Heart left ventricle (tissue), 13 donors: ENCODE data around the gene DDX11.

Source experiments
- CTCF ChIP-seq, 12 donors: fragments of 200-600 bp; sonication (generic) in 4 of 12; IDR thresholded peaks; one replicate each; pipeline versions ENCODE4 v1.5.0 to v1.8.0; 2018 to 2022; ENCODE audit warnings: antibody characterized with exemption in 12 of 12, mild to moderate bottlenecking in 5 of 12
- POLR2A ChIP-seq, 2 donors: fragments of 450-650 bp; IDR thresholded peaks; one replicate each; pipeline ENCODE4 v1.6.1; 2017; ENCODE audit warnings: antibody characterized with exemption in 2 of 2, mild to moderate bottlenecking in 2 of 2, moderate library complexity in 2 of 2
- donor health status: ischemic (EF 13 %, LVEDD 7.1; RV severe dilation, severe dysfunction).
- donor health status: DM: no; HTN: yes; CAD: no.
- donor health status: DM: no; HTN: no; CAD: no.
- donor health status: ischemic (EF 25% LVEDD 6.9; RV normal size, moderate dysfunction).
- donor health status: ischemic (EF 25% LVEDD 5.7; RV mildly dilated, moderate dysfunction).
- donor health status: ischemic (EF 35%, LVEDD 5.7; RV mildly dilated, moderate dysfunction).
- donor health status: nonischemic (EF 11% LVEDD 7.7; RV severe dilation, severe dysfunction).
- donor health status: DM: yes; HTN: yes; CAD: no.
- donor health status: PGD.
- donor health status: ischemic (EF 29% LVEDD 5.4; RV normal size, mild dysfunction).
- donor health status: nonischemic (EF 23%, LVEDD 6.1; RV moderate dilation, normal function).

- TF ChIP-seq CTCF (IDR thresholded peaks at IDR 0.05) (no peak), POLR2A (IDR thresholded peaks at IDR 0.05) (no peak)
These were observed 16.0 kb upstream of the DDX11 start for GRCh38 chr12:31057671-31058070.
